GM19025 (cell line): ENCODE data around the gene GSDMA.
"Not testable (repeated sequence)": the region's sequence is repeated elsewhere in the genome, so short reads cannot be mapped to it uniquely, and the experiment has no call there.

Source experiments
- ATAC-seq: cut with Tn5 transposase; IDR thresholded peaks from one replicate; pipeline ENCODE4 v1.9.1; 2021; ENCODE audit warnings: mild to moderate bottlenecking, low read depth, moderate library complexity; ENCODE audit not compliant: unreplicated experiment

The GSDMA gene

DNA sequence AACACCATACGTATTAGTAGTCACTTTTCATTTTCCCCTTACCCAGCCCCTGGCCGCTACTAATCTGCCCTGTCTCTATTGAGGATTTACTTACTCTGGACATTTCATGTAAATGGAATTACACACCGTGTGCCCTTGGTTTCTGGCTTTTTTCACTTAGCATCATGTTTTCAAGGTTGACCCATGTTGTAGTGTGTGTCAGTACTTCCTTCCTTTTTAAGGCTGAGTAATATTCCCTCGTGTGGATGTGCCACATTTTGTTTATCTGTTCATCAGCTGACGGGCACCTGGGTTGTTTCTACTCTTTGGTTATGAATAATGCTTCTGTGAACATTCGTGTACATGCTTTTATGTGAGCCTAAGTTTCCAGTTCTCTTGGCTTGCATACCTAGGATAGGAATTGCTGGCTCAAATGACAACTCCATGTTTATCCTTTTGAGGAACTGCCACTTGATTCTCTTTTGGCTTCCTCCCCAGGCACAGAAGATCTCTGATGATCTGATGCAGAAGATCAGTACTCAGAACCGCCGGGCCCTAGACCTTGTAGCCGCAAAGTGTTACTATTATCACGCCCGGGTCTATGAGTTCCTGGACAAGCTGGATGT lies 25.5 kb downstream of the GSDMA start:
- ATAC-seq: no peak

DNA sequence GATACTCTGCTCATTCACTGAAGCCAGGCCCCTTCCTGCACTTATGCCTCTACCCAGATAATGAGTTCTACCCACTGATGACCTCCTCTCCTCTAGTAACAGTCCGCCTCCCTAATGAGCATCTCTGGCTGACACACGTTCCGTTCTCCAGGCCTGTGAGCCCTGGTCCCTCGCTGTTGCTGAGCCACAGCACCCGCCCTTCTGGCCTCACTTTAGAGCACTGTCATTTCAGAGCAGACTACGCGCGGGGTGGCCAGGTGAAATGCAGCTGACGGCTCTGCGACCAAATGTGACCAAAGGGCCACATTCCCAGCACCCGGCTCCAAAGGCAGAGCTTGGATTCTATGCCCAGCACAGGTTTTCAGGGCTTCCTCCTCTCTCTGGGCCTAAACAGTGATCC lies 31.6 kb downstream of the GSDMA start:
- no peak for ATAC-seq

DNA sequence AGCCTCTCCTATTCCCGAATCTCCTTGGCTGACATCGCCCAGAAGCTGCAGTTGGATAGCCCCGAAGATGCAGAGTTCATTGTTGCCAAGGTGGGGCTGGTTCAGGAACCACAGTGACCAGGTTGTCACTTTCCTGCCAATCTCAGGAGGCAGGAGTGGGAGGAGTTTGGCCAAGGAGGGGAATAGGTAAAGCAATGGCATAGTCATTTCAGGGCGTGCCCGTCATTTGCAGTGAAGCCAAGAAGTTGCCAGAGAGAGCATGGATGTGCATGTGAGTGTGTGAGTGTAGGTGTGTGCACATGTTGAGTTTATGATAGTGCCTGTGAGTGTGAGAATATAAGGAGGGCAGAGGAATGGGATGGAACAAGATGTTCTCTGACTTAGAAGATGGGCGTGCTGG lies 32.6 kb downstream of the GSDMA start:
- no peak for ATAC-seq

DNA sequence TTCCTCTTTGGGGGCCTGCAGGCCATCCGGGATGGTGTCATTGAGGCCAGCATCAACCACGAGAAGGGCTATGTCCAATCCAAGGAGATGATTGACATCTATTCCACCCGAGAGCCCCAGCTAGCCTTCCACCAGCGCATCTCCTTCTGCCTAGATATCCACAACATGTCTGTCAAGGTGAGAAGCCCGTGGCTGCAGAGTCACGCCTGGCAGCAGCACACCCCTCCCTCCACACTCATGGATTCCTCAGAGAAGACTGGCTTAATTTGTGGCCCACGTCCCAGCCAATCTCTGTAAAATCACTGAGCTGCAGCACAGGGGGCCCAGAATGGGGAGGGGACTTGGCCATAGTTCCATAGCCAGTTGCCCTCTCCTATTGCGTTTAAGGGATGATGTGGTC lies 33.4 kb downstream of the GSDMA start:
- ATAC-seq: no peak

DNA sequence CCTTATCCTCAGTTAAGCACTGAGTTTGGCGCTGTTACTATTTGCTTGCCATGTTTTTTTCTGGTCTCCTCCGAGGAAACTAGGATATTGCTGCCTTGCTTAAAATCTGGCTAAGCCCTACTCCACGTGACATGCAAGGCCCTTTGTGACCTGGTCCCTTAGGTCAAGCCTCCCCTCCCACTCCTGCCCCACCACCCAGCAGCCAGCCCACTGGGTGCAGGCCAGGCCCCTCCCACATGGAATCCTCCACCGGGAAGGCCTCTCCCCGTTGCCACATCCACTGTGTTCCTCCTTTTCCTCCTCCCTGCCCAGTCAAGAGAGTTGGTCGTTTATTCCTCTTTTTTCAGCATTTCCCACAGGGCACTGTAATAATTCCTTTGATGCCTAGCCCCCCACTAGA lies 34.0 kb downstream of the GSDMA start:
- no peak for ATAC-seq

DNA sequence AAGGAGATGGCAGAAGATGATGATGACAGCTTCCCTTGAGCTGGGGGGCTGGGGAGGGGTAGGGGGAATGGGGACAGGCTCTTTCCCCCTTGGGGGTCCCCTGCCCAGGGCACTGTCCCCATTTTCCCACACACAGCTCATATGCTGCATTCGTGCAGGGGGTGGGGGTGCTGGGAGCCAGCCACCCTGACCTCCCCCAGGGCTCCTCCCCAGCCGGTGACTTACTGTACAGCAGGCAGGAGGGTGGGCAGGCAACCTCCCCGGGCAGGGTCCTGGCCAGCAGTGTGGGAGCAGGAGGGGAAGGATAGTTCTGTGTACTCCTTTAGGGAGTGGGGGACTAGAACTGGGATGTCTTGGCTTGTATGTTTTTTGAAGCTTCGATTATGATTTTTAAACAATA lies 34.7 kb downstream of the GSDMA start:
- ATAC-seq: no peak

DNA sequence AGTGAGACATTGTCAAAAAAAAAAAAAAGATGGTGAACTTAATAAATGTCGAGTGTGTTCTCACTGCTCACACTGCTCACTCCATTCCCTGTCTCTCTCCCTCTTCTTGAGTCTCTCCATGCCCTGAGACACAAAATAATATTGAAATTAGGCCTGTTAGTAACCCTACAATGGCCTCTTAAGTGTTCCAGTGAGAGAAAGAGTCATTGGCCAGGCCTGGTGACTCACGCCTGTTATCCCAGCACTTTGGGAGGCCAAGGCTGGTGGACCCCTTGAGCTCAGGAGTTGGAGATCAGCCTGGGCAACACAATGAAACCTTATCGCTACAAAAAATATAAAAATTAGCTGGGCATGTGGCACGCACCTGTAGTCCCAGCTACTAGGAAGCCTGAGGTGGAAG lies 36.3 kb downstream of the GSDMA start:
- ATAC-seq: no peak

DNA sequence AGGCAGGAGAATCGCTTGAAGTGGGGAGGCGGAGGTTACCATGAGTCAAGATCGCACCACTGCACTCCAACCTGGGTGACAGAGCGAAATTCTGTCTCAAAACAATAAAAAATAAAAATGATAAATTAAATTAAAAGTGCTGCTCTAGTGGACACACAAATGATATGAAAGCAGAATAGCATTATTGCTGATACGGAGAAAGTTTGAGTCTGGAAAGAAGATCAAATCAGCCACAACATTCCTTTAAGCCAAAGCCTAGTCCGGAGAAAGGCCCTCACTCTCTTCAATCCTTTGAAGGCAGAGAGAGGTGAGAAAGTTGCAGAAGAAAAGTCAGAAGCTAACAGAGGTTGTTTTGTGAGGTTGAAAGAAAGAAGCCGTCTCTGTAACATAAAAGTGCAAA lies 37.4 kb downstream of the GSDMA start:
- no peak for ATAC-seq

DNA sequence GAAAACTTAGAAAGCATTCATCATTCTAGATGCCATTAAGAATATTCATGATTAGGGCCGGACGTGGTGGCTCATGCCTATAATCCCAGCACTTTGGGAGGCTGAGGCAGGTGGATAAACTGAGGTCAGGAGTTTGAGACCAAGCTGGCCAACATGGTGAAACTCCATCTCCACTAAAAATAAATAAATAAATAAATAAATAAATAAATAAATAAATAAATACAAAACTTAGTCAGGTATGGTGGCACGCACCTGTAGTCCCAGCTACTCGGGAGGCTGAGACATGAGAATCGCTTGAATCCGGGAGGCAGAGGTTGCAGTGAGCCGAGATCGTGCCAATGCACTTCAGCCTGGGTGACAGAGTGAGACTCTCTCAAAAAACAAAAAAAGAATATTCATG lies 38.5 kb downstream of the GSDMA start:
- ATAC-seq: not testable (repeated sequence)

DNA sequence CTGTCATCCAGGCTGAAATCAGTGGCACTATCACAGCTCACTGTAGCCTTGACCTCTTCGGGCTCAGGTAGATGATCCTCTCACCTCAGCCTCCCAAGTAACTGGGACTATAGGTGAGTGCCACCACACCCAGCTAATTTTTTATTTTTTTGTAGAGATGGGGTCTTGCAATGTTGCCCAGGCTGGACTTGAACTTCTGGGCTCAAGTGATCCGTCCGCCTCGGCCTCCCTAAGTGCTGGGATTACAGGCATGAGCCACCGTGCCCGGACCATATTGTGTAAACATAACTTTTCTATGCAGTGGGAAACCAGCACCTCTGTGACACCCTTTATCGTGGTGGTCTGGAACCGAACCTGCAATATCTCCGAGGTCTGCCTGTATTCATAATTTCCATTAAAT lies 41.3 kb downstream of the GSDMA start:
- ATAC-seq: no peak

DNA sequence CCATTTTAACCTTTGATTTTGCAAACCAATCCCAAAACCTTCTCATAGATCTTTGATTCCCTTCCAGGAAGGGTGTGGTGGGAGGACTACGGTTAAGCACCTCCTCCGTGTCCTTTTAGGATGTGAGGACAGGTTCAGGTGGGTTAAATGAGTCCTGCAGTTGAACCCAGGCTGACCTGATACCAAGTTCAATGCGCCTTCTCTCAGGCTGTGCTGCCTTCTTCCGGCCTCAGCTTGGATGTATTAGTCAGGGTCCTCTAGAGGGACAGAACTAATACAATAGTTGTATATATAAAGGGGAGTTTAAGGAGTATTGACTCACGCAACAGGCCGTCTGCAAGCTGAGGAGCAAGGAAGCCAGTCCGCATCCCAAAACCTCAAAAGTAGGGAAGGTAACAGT lies 41.9 kb downstream of the GSDMA start:
- no peak for ATAC-seq

DNA sequence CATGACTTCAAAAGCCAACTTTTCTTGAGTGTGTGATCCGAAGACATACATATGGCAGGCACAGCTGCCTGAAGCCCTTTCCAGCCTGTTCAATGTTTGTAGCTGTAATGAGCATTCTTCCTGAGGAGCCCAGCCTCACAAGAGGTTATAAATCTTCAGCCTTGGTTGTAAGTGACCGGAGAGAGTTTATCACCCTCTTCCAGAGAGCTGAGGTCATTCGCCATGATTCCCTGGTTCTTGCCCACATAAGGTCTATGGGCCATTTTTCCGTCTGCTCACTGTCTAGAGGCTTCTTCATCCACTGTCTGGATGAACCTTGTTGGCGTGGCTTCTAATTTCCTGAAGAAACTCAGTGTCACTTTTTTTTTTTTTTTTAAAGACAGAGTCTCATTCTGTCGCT lies 42.7 kb downstream of the GSDMA start:
- no peak for ATAC-seq

DNA sequence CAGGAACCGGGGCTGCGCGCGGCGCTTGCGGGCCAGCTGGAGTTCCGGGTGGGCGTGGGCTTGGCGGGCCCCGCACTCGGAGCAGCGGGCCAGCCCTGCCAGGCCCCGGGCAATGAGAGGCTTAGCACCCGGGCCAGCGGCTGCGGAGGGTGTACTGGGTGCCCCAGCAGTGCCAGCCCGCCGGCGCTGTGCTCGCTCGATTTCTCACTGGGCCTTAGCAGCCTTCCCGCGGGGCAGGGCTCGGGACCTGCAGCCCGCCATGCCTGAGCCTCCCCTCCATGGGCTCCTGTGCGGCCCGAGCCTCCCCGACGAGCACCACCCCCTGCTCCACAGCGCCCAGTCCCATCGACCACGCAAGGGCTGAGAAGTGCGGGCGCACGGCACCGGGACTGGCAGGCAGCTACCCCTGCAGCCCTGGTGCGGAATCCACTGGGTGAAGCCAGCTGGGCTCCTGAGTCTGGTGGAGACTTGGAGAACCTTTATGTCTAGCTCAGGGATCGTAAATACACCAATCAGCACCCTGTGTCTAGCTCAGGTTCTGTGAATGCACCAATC lies 48.2 kb downstream of the GSDMA start:
- not testable (repeated sequence) for ATAC-seq

DNA sequence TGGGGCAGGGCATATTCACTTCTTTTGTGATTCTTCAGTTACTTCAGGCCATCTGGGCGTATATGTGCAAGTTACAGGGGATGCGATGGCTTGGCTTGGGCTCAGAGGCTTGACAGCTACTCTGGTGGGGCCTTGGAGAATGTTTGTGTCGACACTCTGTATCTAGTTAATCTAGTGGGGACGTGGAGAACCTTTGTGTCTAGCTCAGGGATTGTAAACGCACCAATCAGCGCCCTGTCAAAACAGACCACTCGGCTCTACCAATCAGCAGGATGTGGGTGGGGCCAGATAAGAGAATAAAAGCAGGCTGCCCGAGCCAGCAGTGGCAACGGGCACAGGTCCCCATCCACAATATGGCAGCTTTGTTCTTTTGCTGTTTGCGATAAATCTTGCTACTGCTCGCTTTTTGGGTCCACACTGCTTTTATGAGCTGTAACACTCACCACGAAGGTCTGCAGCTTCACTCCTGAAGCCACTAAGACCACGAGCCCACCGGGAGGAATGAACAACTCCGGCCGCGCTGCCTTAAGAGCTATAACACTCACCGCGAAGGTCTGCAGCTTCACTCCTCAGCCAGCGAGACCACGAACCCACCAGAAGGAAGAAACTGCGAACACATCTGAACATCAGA lies 49.3 kb downstream of the GSDMA start:
- not testable (repeated sequence) for ATAC-seq

DNA sequence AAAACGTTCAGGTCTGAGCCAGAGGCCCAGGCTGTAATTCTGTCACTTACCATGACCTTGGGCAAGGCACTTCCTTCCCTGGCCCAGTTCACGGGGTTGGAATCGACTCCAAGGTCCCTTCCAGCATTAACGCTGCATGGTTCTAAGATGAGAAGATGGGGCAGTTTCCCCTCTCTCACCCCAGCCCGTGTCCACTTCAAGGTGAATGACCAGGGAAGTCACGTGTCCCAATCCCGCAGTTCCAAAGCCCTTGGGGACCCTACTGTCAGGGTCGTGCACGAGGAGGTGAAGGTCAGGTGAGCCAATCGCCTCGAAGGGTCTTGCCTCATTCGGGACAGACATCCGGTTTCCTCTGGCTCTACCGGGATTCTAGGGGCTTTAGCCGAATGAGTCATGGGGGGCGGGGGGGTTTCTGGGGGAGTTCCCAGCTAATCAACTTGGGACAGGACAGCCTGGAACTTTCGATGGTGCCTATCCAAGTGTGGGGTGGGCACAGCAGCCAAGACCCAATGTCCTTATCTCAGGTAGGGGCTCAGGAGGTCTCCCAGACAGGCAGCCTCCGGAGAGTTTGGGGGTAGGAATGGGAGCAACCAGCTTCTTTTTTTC lies 51.7 kb downstream of the GSDMA start:
- ATAC-seq: no peak

DNA sequence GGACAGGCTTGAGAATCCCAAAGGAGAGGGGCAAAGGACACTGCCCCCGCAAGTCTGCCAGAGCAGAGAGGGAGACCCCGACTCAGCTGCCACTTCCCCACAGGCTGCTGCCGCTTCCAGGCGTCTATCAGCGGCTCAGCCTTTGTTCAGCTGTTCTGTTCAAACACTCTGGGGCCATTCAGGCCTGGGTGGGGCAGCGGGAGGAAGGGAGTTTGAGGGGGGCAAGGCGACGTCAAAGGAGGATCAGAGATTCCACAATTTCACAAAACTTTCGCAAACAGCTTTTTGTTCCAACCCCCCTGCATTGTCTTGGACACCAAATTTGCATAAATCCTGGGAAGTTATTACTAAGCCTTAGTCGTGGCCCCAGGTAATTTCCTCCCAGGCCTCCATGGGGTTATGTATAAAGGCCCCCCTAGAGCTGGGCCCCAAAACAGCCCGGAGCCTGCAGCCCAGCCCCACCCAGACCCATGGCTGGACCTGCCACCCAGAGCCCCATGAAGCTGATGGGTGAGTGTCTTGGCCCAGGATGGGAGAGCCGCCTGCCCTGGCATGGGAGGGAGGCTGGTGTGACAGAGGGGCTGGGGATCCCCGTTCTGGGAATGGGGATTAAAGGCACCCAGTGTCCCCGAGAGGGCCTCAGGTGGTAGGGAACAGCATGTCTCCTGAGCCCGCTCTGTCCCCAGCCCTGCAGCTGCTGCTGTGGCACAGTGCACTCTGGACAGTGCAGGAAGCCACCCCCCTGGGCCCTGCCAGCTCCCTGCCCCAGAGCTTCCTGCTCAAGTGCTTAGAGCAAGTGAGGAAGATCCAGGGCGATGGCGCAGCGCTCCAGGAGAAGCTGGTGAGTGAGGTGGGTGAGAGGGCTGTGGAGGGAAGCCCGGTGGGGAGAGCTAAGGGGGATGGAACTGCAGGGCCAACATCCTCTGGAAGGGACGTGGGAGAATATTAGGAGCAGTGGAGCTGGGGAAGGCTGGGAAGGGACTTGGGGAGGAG lies 52.5 kb downstream of the GSDMA start, which contains the start of gene CSF3:
Gene CSF3 (plus strand): TSS at position 436 of the 993 bp plus-strand sequence. CDS start 35 bp downstream, at position 471.
- no peak for ATAC-seq

DNA sequence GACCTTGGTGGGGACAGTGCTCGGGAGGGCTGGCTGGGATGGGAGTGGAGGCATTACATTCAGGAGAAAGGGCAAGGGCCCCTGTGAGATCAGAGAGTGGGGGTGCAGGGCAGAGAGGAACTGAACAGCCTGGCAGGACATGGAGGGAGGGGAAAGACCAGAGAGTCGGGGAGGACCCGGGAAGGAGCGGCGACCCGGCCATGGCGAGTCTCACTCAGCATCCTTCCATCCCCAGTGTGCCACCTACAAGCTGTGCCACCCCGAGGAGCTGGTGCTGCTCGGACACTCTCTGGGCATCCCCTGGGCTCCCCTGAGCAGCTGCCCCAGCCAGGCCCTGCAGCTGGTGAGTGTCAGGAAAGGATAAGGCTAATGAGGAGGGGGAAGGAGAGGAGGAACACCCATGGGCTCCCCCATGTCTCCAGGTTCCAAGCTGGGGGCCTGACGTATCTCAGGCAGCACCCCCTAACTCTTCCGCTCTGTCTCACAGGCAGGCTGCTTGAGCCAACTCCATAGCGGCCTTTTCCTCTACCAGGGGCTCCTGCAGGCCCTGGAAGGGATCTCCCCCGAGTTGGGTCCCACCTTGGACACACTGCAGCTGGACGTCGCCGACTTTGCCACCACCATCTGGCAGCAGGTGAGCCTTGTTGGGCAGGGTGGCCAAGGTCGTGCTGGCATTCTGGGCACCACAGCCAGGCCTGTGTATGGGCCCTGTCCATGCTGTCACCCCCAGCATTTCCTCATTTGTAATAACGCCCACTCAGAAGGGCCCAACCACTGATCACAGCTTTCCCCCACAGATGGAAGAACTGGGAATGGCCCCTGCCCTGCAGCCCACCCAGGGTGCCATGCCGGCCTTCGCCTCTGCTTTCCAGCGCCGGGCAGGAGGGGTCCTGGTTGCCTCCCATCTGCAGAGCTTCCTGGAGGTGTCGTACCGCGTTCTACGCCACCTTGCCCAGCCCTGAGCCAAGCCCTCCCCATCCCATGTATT lies 53.5 kb downstream of the GSDMA start:
- ATAC-seq: no peak

DNA sequence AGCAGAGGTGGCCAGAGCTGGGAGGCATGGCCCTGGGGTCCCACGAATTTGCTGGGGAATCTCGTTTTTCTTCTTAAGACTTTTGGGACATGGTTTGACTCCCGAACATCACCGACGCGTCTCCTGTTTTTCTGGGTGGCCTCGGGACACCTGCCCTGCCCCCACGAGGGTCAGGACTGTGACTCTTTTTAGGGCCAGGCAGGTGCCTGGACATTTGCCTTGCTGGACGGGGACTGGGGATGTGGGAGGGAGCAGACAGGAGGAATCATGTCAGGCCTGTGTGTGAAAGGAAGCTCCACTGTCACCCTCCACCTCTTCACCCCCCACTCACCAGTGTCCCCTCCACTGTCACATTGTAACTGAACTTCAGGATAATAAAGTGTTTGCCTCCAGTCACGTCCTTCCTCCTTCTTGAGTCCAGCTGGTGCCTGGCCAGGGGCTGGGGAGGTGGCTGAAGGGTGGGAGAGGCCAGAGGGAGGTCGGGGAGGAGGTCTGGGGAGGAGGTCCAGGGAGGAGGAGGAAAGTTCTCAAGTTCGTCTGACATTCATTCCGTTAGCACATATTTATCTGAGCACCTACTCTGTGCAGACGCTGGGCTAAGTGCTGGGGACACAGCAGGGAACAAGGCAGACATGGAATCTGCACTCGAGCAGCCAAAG lies 54.7 kb downstream of the GSDMA start:
- no peak for ATAC-seq
